Astrocyte (in vitro differentiated cells and primary cell): Measurements from ENCODE around the gene SARS1. TPM values are rescaled to one million over a fixed set of nuclear protein-coding genes. Genes with fewer than 3 reads are reported as not detected.
A peak's percentile ranks its signal among the peaks of the same experiment; 100 is the strongest.

ENCODE experiments used
- DNase-seq: peaks from one replicate; pipeline ENCODE4 v3.0.0-alpha.2; 2010; ENCODE audit warnings: low read depth
- FAIRE-seq: peaks from 2 replicates; lab custom pipeline; 2011; peaks lifted over from hg19 to GRCh38; lab: Jason Lieb, UNC
- H2AFZ ChIP-seq: 2 replicates; pipeline ENCODE4 v1.6.0; 2012; ENCODE audit warnings: low read depth, low read length, inconsistent platforms
- H3K27ac ChIP-seq: 2 replicates; pipeline ENCODE4 v1.5.1; 2011; ENCODE audit warnings: low read depth, low read length, inconsistent platforms
- H3K27me3 ChIP-seq: 2 replicates; pipeline ENCODE4 v1.6.0; 2011; ENCODE audit warnings: low read length, inconsistent platforms; ENCODE audit not compliant: insufficient read depth
- H3K36me3 ChIP-seq: 2 replicates; pipeline ENCODE4 v1.5.1; 2011; ENCODE audit warnings: low read length, inconsistent platforms; ENCODE audit not compliant: insufficient read depth
- H3K4me1 ChIP-seq: 2 replicates; pipeline ENCODE4 v1.5.1; 2011; ENCODE audit warnings: low read length, inconsistent platforms; ENCODE audit not compliant: insufficient read depth
- H3K4me2 ChIP-seq: 2 replicates; pipeline ENCODE4 v1.6.0; 2012; ENCODE audit warnings: low read length, inconsistent platforms
- H3K4me3 ChIP-seq: 2 replicates; pipeline ENCODE4 v1.5.1; 2011; ENCODE audit warnings: low read depth, mild to moderate bottlenecking, low read length, inconsistent platforms; ENCODE audit not compliant: insufficient read depth
- H3K79me2 ChIP-seq: 2 replicates; pipeline ENCODE4 v1.6.0; 2012; ENCODE audit warnings: mild to moderate bottlenecking, low read length, inconsistent platforms; ENCODE audit not compliant: insufficient read depth
- H3K9ac ChIP-seq: 2 replicates; pipeline ENCODE4 v1.6.0; 2012; ENCODE audit warnings: mild to moderate bottlenecking, low read length, inconsistent platforms
- H3K9me3 ChIP-seq: 2 replicates; pipeline ENCODE4 v1.5.1; 2012; ENCODE audit warnings: low read depth, mild to moderate bottlenecking, low read length, inconsistent platforms; ENCODE audit not compliant: insufficient read depth
- H4K20me1 ChIP-seq: 2 replicates; pipeline ENCODE4 v1.6.0; 2012; ENCODE audit warnings: low read length, inconsistent platforms; ENCODE audit not compliant: insufficient read depth
- H3K27ac Mint-ChIP-seq: one replicate; pipeline ENCODE4 v1.8.0; 2021; ENCODE audit warnings: mild to moderate bottlenecking, mixed read lengths; ENCODE audit not compliant: unreplicated experiment
- H3K27me3 Mint-ChIP-seq: one replicate; pipeline ENCODE4 v1.8.0; 2021; ENCODE audit warnings: low read depth, mixed read lengths; ENCODE audit not compliant: unreplicated experiment
- H3K36me3 Mint-ChIP-seq: one replicate; pipeline ENCODE4 v1.8.0; 2021; ENCODE audit warnings: low read depth, mixed read lengths; ENCODE audit not compliant: unreplicated experiment
- H3K4me1 Mint-ChIP-seq: one replicate; pipeline ENCODE4 v1.8.0; 2021; ENCODE audit warnings: low read depth, mixed read lengths; ENCODE audit not compliant: unreplicated experiment
- H3K4me3 Mint-ChIP-seq: one replicate; pipeline ENCODE4 v1.8.0; 2021; ENCODE audit warnings: mild to moderate bottlenecking, moderate library complexity, mixed read lengths; ENCODE audit not compliant: unreplicated experiment
- H3K9me3 Mint-ChIP-seq: one replicate; pipeline ENCODE4 v1.8.0; 2021; ENCODE audit warnings: mild to moderate bottlenecking, mixed read lengths; ENCODE audit not compliant: unreplicated experiment
- CTCF ChIP-seq: IDR thresholded peaks from 2 replicates; pipeline ENCODE4 v1.5.1; 2011; ENCODE audit warnings: low read depth, mild to moderate bottlenecking, inconsistent platforms, low read length, moderate library complexity; ENCODE audit not compliant: insufficient read depth
- EZH2 ChIP-seq: IDR thresholded peaks from 2 replicates; pipeline ENCODE4 v1.6.1; 2012; ENCODE audit warnings: mild to moderate bottlenecking, low read length, inconsistent platforms; ENCODE audit not compliant: insufficient read depth
- total RNA-seq: library from RNA; stranded (reverse); gene quantifications from 2 replicates; pipeline ENCODE4 v1.2.1, GENCODE V29; 2021

Gene SARS1
- total RNA-seq, 1 donor from 2014 or later: 355 TPM

GRCh38 chr1:109242387-109242786 lies 28.7 kb downstream of the SARS1 start:
- Histone ChIP-seq H3K27me3 (no peaks in the 10 kb centered on the region), H3K4me1 (peaks cover 19% of the 10 kb centered on the region), H3K36me3 (peaks cover 15% of the 10 kb centered on the region), H4K20me1 (peaks cover 9% of the 10 kb centered on the region), H3K4me2 (peak overlapping the region; percentile 11), H3K9me3 (no peaks in the 10 kb centered on the region), H3K4me3 (no peak overlapping the region), H3K9ac (no peak overlapping the region), H2AFZ (no peak overlapping the region), H3K79me2 (no peaks in the 10 kb centered on the region), H3K27ac (no peak overlapping the region)
- H3K4me1 Mint-ChIP-seq: peaks cover 21% of the 10 kb centered on the region
- TF ChIP-seq EZH2 (no peak), CTCF (no peak)
- peak overlapping the region; percentile 17 for H3K4me3 Mint-ChIP-seq
- no peak for FAIRE-seq
- H3K9me3 Mint-ChIP-seq: no peaks in the 10 kb centered on the region
- H3K27ac Mint-ChIP-seq: peak overlapping the region; percentile 44
- no peak for DNase-seq
- H3K36me3 Mint-ChIP-seq: peaks cover 11% of the 10 kb centered on the region
- H3K27me3 Mint-ChIP-seq: peaks cover 5% of the 10 kb centered on the region

GRCh38 chr1:109243221-109243620 lies 29.5 kb downstream of the SARS1 start:
- H3K4me3 ChIP-seq: no peak overlapping the region
- Mint-ChIP-seq H3K4me1 (peaks cover 21% of the 10 kb centered on the region), H3K27ac (no peak overlapping the region), H3K9me3 (no peaks in the 10 kb centered on the region), H3K27me3 (peaks cover 5% of the 10 kb centered on the region), H3K36me3 (peaks cover 6% of the 10 kb centered on the region), H3K4me3 (peak overlapping the region; percentile 34)
- DNase-seq (no peak), FAIRE-seq (no peak)
- TF ChIP-seq EZH2 (no peak), CTCF (no peak)
- no peaks in the 10 kb centered on the region for H3K27me3 ChIP-seq
- no peak overlapping the region for H3K27ac ChIP-seq
- peaks cover 19% of the 10 kb centered on the region for H3K4me1 ChIP-seq
- peaks cover 7% of the 10 kb centered on the region for H4K20me1 ChIP-seq
- peaks cover 7% of the 10 kb centered on the region for H3K36me3 ChIP-seq
- no peaks in the 10 kb centered on the region for H3K79me2 ChIP-seq
- H3K9me3 ChIP-seq: no peaks in the 10 kb centered on the region
- no peak overlapping the region for H3K9ac ChIP-seq
- H3K4me2 ChIP-seq: no peak overlapping the region
- H2AFZ ChIP-seq: no peak overlapping the region

GRCh38 chr1:109243860-109244552 lies 30.3 kb downstream of the SARS1 start:
- FAIRE-seq (no peak), DNase-seq (no peak)
- Mint-ChIP-seq H3K27me3 (peaks cover 6% of the 10 kb centered on the region), H3K27ac (no peak overlapping the region), H3K9me3 (no peaks in the 10 kb centered on the region), H3K36me3 (peaks cover 2% of the 10 kb centered on the region), H3K4me3 (no peak overlapping the region), H3K4me1 (peaks cover 20% of the 10 kb centered on the region)
- Histone ChIP-seq H3K27ac (no peak overlapping the region), H4K20me1 (peaks cover 7% of the 10 kb centered on the region), H3K9me3 (no peaks in the 10 kb centered on the region), H3K9ac (no peak overlapping the region), H3K79me2 (no peaks in the 10 kb centered on the region), H3K4me1 (peaks cover 21% of the 10 kb centered on the region), H3K36me3 (no peaks in the 10 kb centered on the region), H3K4me3 (no peak overlapping the region), H3K4me2 (no peak overlapping the region), H3K27me3 (no peaks in the 10 kb centered on the region), H2AFZ (no peak overlapping the region)
- TF ChIP-seq CTCF (no peak), EZH2 (no peak)
